Neural cell (in vitro differentiated cells): ENCODE data around the gene S100Z. TPM values are rescaled to one million over a fixed set of nuclear protein-coding genes. Genes with fewer than 3 reads are reported as not detected.

ENCODE experiments used
- H2AFZ ChIP-seq: fragments of 200-600, 300-800 bp; sonication (generic), shearing (Covaris generic); 2 replicates; pipeline ENCODE4 v1.6.0; 2014; ENCODE audit warnings: low read depth, mild to moderate bottlenecking, antibody characterized with exemption, low read length, moderate library complexity
- H3F3A ChIP-seq: fragments of 200-600 bp; shearing (Covaris generic); 2 replicates; pipeline ENCODE4 v1.6.1; 2016; ENCODE audit warnings: mild to moderate bottlenecking, moderate library complexity, mixed read lengths, antibody characterized with exemption, low read length; ENCODE audit not compliant: insufficient read depth, poor library complexity, severe bottlenecking
- H3K27ac ChIP-seq: fragments of 200-600, 300-800 bp; sonication (generic), shearing (Covaris generic); 2 replicates; pipeline ENCODE4 v1.5.1; 2014; ENCODE audit warnings: mild to moderate bottlenecking, low read length, moderate library complexity
- H3K27me3 ChIP-seq: fragments of 300-800, 200-600 bp; sonication (generic), shearing (Covaris generic); 2 replicates; pipeline ENCODE4 v1.6.0; 2014; ENCODE audit warnings: mild to moderate bottlenecking, low read depth, low read length, moderate library complexity; ENCODE audit not compliant: insufficient read depth
- H3K36me3 ChIP-seq: fragments of 300-800, 200-600 bp; sonication (generic), shearing (Covaris generic); 2 replicates; pipeline ENCODE4 v1.5.1; 2014; ENCODE audit warnings: mild to moderate bottlenecking, antibody characterized with exemption, low read length, moderate library complexity; ENCODE audit not compliant: insufficient read depth
- H3K4me2 ChIP-seq: fragments of 300-800, 200-600 bp; sonication (generic), shearing (Covaris generic); 2 replicates; pipeline ENCODE4 v1.6.0; 2014; ENCODE audit warnings: mild to moderate bottlenecking, low read length
- H3K4me3 ChIP-seq: fragments of 300-800, 200-600 bp; sonication (generic), shearing (Covaris generic); 2 replicates; pipeline ENCODE4 v1.5.1; 2014; ENCODE audit warnings: mild to moderate bottlenecking, low read length, moderate library complexity
- H3K79me2 ChIP-seq: fragments of 200-600 bp; shearing (Covaris generic); replicated peaks from 2 replicates; pipeline ENCODE4 v1.6.0; 2014; ENCODE audit warnings: mild to moderate bottlenecking, low read length, moderate library complexity; ENCODE audit not compliant: insufficient read depth
- H3K9ac ChIP-seq: fragments of 300-800, 200-600 bp; sonication (generic), shearing (Covaris generic); 2 replicates; pipeline ENCODE4 v1.6.1; 2016; ENCODE audit warnings: mild to moderate bottlenecking, low read length, mixed read lengths
- H3K9me2 ChIP-seq: fragments of 200-600 bp; shearing (Covaris generic); 2 replicates; pipeline ENCODE4 v1.6.1; 2016; ENCODE audit warnings: mild to moderate bottlenecking, low read length, mixed read lengths; ENCODE audit not compliant: insufficient read depth
- H3K9me3 ChIP-seq: fragments of 200-600, 300-800 bp; sonication (generic), shearing (Covaris generic); 2 replicates; pipeline ENCODE4 v1.6.1; 2016; ENCODE audit warnings: mild to moderate bottlenecking, mixed run types, low read length, moderate library complexity, mixed read lengths
- H4K20me1 ChIP-seq: fragments of 200-600 bp; shearing (Covaris generic); 2 replicates; pipeline ENCODE4 v1.6.1; 2016; ENCODE audit warnings: mild to moderate bottlenecking, mixed run types; ENCODE audit not compliant: insufficient read depth
- CTCF ChIP-seq: fragments of 450-650 bp; IDR thresholded peaks from 2 replicates; pipeline ENCODE4 v1.5.1; 2014; ENCODE audit warnings: antibody characterized with exemption, mild to moderate bottlenecking, moderate library complexity; ENCODE audit not compliant: poor library complexity, severe bottlenecking
- EP300 ChIP-seq: fragments of 450-650 bp; conservative IDR thresholded peaks from 2 replicates; pipeline ENCODE4 v1.6.1; 2014; ENCODE audit warnings: antibody characterized with exemption, mild to moderate bottlenecking, moderate library complexity; ENCODE audit not compliant: poor library complexity, severe bottlenecking
- EZH2 ChIP-seq: fragments of 200-600, 300-800 bp; shearing (Covaris generic), sonication (generic); IDR thresholded peaks from 2 replicates; pipeline ENCODE4 v1.6.1; 2014; ENCODE audit warnings: antibody characterized with exemption, low read length, borderline replicate concordance, mild to moderate bottlenecking; ENCODE audit not compliant: insufficient read depth, poor library complexity, severe bottlenecking
- MXI1 ChIP-seq: fragments of 450-650 bp; conservative IDR thresholded peaks from 2 replicates; pipeline ENCODE4 v1.6.1; 2014; ENCODE audit warnings: antibody characterized with exemption, mild to moderate bottlenecking; ENCODE audit not compliant: poor library complexity, severe bottlenecking
- POLR2AphosphoS5 ChIP-seq: IDR thresholded peaks from 2 replicates; pipeline ENCODE4 v1.6.1; 2012
- RAD21 ChIP-seq: fragments of 450-650 bp; conservative IDR thresholded peaks from 2 replicates; pipeline ENCODE4 v1.6.1; 2014; ENCODE audit warnings: antibody characterized with exemption, mild to moderate bottlenecking, moderate library complexity
- REST ChIP-seq: IDR thresholded peaks from 2 replicates; pipeline ENCODE4 v1.6.1; 2012; ENCODE audit warnings: borderline replicate concordance
- SMC3 ChIP-seq: fragments of 450-650 bp; conservative IDR thresholded peaks from 2 replicates; pipeline ENCODE4 v1.6.1; 2014; ENCODE audit warnings: antibody characterized with exemption, mild to moderate bottlenecking, moderate library complexity; ENCODE audit not compliant: poor library complexity
- TAF1 ChIP-seq: IDR thresholded peaks from 2 replicates; pipeline ENCODE4 v1.6.1; 2012; ENCODE audit warnings: low read depth
- polyA plus RNA-seq: library from polyadenylated mRNA; depleted of rRNA; stranded (reverse); fragments of >200 nt; gene quantifications from 2 replicates; pipeline ENCODE4 v1.2.3, GENCODE V29; 2014

Gene S100Z
- polyA plus RNA-seq, 1 donor from 2014 or later, result not detected

- TF ChIP-seq TAF1, result no peak
- no peak for TF ChIP-seq EZH2
- no peak for TF ChIP-seq RAD21
- TF ChIP-seq SMC3, result no peak
- no peak for TF ChIP-seq EP300
- no peak for TF ChIP-seq POLR2AphosphoS5
- no peak for TF ChIP-seq CTCF
- no peak for TF ChIP-seq MXI1
- TF ChIP-seq REST, result no peak
- H3F3A ChIP-seq, result no peaks in the 10 kb centered on the region
- H3K4me3 ChIP-seq, result no peak overlapping the region
- H2AFZ ChIP-seq, result no peak overlapping the region
- H3K79me2 ChIP-seq, result no peaks in the 10 kb centered on the region
- H4K20me1 ChIP-seq, result no peaks in the 10 kb centered on the region
- H3K27ac ChIP-seq, result no peak overlapping the region
- no peak overlapping the region for H3K9ac ChIP-seq
- H3K4me2 ChIP-seq, result no peak overlapping the region
- no peaks in the 10 kb centered on the region for H3K36me3 ChIP-seq
- no peaks in the 10 kb centered on the region for H3K9me2 ChIP-seq
- H3K9me3 ChIP-seq, result no peaks in the 10 kb centered on the region
- no peaks in the 10 kb centered on the region for H3K27me3 ChIP-seq
Measured at GRCh38 chr5:76801803-76802195, 48.0 kb upstream of the S100Z start.

- TF ChIP-seq POLR2AphosphoS5 (no peak), CTCF (no peak), SMC3 (no peak), REST (no peak), TAF1 (no peak), EP300 (no peak), EZH2 (no peak), RAD21 (no peak), MXI1 (no peak)
- H3K4me3 ChIP-seq, result no peak overlapping the region
- no peaks in the 10 kb centered on the region for H3F3A ChIP-seq
- no peaks in the 10 kb centered on the region for H3K79me2 ChIP-seq
- no peaks in the 10 kb centered on the region for H3K9me2 ChIP-seq
- H3K9me3 ChIP-seq, result no peaks in the 10 kb centered on the region
- no peaks in the 10 kb centered on the region for H4K20me1 ChIP-seq
- H3K27me3 ChIP-seq, result no peaks in the 10 kb centered on the region
- H3K36me3 ChIP-seq, result no peaks in the 10 kb centered on the region
- no peak overlapping the region for H3K4me2 ChIP-seq
- H3K27ac ChIP-seq, result no peak overlapping the region
- no peak overlapping the region for H2AFZ ChIP-seq
- no peak overlapping the region for H3K9ac ChIP-seq
Measured at GRCh38 chr5:76804266-76804665, 45.5 kb upstream of the S100Z start.
